HG02623 (cell line): ENCODE results near the gene ZCCHC14.
"Not testable (repeated sequence)": the region's sequence is repeated elsewhere in the genome, so short reads cannot be mapped to it uniquely, and the experiment has no call there.

Experiments used
- ATAC-seq: cut with Tn5 transposase; IDR thresholded peaks from one replicate; pipeline ENCODE4 v1.9.1; 2021; ENCODE audit warnings: moderate library complexity; ENCODE audit not compliant: unreplicated experiment

Gene ZCCHC14

DNA sequence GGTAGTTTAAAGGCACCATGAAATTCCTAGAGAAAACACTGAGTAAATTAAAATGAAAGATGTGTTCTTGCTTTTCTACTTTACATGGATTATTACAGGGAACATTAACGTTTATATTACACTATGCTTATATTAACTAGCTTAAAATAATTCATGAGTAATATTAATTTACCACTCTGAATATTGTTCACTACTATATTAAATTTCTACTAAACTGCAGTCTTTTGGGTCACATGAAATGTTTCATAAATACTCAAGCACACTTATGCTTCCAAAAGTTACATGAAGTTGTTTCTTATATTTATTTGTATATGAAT is 104.0 kb downstream of the ZCCHC14 start:
- ATAC-seq: no peak

GRCh38 chr16:87387942-87388817 is 104.6 kb downstream of the ZCCHC14 start:
- ATAC-seq: peak; percentile 43

GRCh38 chr16:87384875-87385167 is 108.0 kb downstream of the ZCCHC14 start:
- not testable (repeated sequence) for ATAC-seq

- ATAC-seq: peak; percentile 2
Measured at GRCh38 chr16:87384162-87384874, 108.5 kb downstream of the ZCCHC14 start.

GRCh38 chr16:87383505-87384161 is 109.2 kb downstream of the ZCCHC14 start, which contains the start of gene FBXO31:
TSS of gene FBXO31 (minus strand) at chr16:87383776. CDS start at chr16:87383744, 32 bp downstream.
- ATAC-seq: peak; percentile 38

DNA sequence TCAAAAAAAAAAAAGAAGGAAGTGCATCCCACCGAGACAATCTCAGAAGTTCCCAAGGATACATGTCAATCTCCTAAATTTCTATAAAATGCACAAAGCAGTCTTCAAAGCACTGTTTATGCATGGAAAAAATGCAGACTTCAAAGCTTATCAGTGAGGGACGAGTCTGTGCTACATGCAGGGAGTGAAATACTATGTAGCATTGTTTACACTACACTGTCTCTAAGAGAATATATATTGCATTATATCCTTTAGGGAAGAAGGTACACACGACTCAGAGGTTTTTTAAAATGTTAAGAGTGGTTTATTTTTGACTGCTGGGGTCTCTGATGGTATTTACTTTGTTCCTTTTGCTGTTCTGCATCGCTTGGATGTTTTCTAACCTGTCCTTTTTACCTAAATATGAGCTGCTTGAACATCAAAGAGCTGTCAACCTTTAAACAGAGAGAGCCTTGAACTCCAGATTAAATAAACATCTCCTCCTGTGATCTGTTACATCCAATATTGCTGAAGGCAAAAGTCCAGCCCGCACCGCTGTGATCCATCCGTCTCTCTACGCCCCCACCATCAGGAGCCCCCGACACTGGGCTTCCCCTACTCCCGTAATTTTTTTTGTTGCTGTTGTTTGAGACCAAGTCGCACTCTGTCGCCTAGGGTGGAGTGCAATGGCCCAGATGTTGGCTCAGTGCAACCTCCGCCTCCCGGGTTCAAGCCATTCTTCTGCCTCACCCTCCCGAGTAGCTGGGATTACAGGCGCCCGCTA is 110.6 kb downstream of the ZCCHC14 start:
- no peak for ATAC-seq

DNA sequence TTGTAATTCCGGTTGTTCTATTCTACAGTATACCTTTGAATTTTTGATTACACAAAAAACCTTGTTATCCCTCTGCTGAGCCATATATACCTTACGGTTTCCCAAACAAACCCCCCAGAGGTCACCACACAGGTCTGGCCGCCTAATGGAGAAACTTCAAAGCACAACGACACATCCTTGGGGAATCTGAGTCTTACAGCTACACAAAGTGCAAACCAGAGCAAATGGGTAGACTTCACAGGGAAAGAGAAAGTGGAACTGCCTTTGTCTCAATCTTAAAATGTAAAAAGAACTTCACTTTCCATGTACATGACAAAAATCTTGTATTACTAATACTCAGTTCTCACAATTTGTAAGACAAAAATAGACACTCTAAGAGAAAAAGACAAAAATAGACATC is 111.9 kb downstream of the ZCCHC14 start:
- ATAC-seq: no peak

- ATAC-seq: no peak
Measured at GRCh38 chr16:87380403-87380802, 112.4 kb downstream of the ZCCHC14 start.

- ATAC-seq: not testable (repeated sequence)
Measured at GRCh38 chr16:87379312-87379752, 113.5 kb downstream of the ZCCHC14 start.

DNA sequence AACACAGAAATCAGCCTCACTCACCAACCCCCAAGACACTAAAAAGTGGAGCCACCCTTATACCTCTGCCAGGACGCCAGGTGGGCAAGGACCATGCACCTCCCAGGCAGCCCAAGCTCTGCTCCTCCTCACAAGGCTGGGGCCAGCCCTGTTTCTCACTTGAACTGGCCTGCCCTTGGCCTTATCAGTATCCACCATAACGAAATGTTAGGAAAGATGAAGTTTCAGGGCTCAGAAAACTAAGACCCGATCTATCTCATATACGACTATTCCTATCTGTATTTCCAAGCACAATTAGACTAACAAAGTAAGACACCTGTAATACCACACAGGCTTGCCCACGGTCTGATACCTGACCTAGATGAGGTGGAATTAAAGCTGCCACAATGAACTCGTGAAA is 116.2 kb downstream of the ZCCHC14 start:
- ATAC-seq: no peak

GRCh38 chr16:87375426-87376135 is 117.2 kb downstream of the ZCCHC14 start:
- ATAC-seq: no peak

DNA sequence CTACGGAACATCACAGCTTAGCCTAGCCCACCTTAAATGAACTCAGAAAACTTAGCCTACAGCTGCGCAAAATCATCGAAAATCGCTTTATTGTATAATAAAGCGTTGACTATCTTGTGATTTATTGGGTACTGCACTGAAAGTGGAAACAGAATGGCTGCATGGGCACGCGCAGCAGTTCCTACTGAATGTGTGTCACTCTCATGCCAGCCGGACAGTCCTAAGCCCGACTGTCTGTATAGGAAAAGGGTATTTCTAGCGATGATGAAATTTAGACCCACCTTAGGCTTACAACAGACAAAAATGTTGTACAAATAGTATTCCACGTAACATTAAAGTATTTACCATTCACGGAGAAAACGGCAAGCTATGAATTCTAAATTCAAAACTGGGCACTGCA is 118.5 kb downstream of the ZCCHC14 start:
- no peak for ATAC-seq

DNA sequence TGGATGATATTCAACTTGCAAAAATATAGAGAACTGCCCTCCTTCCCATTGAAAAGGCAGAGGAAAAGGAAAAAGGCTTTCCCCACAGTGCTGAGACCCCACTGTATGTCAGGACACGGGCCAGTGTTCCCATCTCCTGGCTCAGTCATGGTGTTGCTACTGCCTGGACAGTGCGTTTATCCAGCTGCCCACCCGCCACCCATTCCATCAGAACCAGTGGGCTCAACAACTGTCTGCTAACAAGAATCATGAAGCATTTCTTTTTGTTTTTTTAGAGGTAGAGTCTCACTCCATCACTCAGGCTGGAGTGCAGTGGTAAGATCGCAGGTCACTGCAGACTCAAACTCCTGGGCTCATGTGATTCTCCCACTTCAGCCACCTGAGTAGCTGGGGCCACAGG is 120.5 kb downstream of the ZCCHC14 start:
- ATAC-seq: no peak

GRCh38 chr16:87371261-87371866 is 121.5 kb downstream of the ZCCHC14 start:
- no peak for ATAC-seq

DNA sequence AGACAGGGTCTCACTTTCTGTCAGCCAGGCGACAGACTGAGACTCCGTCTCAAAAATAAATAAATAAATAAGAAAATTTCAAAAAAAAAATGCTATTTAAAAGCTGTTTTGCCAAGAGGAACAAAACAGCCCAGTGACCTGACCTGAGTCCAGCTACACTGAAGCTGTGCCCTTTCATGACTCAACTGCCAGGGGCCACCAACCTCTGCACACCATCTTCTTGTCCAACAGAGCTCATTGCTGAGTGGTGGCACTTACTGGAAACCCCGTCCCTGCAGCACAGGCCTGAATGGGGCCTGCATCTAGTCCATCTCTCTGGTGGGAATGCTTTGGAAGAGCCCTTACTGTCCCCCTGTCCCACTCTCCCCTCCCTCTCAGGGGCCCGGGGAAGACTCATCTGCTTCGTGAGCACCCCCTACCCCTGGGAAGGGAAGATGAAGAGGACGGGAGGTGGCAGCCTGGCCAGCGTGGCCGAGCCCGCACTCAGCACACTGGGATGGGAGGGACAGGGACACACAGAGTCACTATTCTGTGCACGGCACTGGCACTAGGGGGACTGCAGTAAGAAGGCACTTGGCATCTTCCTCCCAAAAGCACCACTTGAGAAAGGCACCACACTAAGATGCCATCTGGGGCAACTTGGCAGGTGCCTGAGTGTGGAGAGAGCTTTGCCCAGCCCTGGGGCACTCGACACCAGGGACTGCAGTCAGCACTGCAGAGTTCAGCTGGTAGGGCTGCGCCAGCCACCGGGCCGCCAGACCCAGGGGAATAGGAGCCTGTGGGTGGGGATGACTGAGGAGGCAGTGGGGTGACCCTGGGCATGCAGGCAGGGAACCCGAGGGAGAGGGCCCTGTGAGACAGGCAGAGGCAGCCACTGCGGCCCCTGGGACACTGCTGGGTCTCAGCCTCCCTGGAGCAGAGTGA is 122.8 kb downstream of the ZCCHC14 start:
- no peak for ATAC-seq

DNA sequence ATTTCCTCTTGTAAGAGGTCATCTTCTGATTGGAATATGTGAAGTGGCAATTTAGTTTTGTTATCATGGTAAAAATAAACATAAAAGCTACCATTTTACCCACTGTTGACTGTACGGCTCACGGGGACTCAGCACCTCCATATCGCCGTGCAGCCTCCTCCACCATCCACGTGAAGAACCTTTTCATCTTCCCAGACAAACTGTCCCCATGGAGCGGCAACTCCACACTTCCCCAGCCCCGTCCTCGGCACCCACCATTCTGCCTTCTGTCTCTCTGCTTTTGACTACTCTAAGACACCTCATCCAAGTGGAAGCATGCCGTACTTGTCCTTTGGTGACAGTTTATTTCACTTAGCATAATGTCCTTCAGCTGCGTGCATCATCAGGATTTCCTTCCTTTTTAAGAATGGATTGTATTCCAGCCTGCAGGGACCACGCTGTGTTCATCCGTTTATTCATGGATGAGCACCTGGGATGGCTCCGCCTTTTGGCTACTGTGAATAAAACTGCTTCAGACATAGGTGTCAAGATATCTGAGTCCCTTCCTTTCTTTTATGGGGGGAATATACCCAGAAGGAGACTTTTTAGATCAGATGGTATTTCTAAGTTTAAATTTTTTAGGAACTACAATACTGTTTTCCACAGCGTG is 123.6 kb downstream of the ZCCHC14 start:
- ATAC-seq: no peak

GRCh38 chr16:87368029-87368770 is 124.6 kb downstream of the ZCCHC14 start:
- ATAC-seq: no peak

DNA sequence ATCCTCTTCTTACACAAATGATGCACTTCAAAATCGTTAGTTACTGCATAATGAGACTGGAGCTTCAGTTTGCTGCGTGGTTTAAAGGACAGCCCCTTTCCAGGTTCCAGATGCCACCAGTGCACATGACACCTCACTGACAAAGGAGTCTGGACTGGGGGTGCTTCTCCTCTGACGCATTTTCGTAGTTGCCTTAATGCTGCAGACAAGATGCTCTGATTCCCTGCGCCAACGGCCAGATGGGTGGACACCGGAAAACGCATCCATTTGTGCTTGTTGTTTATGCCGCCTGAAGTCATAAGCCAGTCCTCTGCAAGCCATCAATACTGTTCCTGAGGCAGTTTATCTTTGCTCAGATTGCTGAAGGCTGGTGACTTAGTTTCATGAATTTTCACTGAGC is 125.3 kb downstream of the ZCCHC14 start:
- no peak for ATAC-seq
